Measurements from ENCODE around the gene CACNA1C.

Gene CACNA1C

GRCh38 chr12:2169489-2169888 is 116.7 kb downstream of the CACNA1C start:
- Mint-ChIP-seq H3K4me3 (no peak overlapping the region), H3K27ac (no peak overlapping the region), H3K9me3 (ENCODE audit: low read depth) (peaks cover 27% of the 10 kb centered on the region), H3K36me3 (peaks cover 5% of the 10 kb centered on the region), H3K27me3 (peaks cover 3% of the 10 kb centered on the region), H3K4me1 (ENCODE audit: low read depth) (no peaks in the 10 kb centered on the region)

- Mint-ChIP-seq H3K36me3 (peaks cover 5% of the 10 kb centered on the region), H3K4me3 (no peak overlapping the region), H3K9me3 (ENCODE audit: low read depth) (peaks cover 27% of the 10 kb centered on the region), H3K27ac (no peak overlapping the region), H3K4me1 (ENCODE audit: low read depth) (no peaks in the 10 kb centered on the region), H3K27me3 (peaks cover 3% of the 10 kb centered on the region)
These were observed 117.2 kb downstream of the CACNA1C start for GRCh38 chr12:2169940-2170339.

- H3K36me3 Mint-ChIP-seq = peaks cover 5% of the 10 kb centered on the region
- H3K9me3 Mint-ChIP-seq (ENCODE audit: low read depth) = peaks cover 27% of the 10 kb centered on the region
- H3K4me1 Mint-ChIP-seq (ENCODE audit: low read depth) = no peaks in the 10 kb centered on the region
- no peak overlapping the region for H3K4me3 Mint-ChIP-seq
- H3K27ac Mint-ChIP-seq = no peak overlapping the region
- peaks cover 3% of the 10 kb centered on the region for H3K27me3 Mint-ChIP-seq
These were observed 117.6 kb downstream of the CACNA1C start for GRCh38 chr12:2170376-2170775.

GRCh38 chr12:2171672-2172426 is 119.1 kb downstream of the CACNA1C start:
- Mint-ChIP-seq H3K4me3 (no peak overlapping the region), H3K4me1 (ENCODE audit: low read depth) (no peaks in the 10 kb centered on the region), H3K27me3 (peaks cover 4% of the 10 kb centered on the region), H3K9me3 (ENCODE audit: low read depth) (peaks cover 19% of the 10 kb centered on the region), H3K27ac (no peak overlapping the region), H3K36me3 (peaks cover 5% of the 10 kb centered on the region)

GRCh38 chr12:2172491-2173214 is 119.9 kb downstream of the CACNA1C start:
- H3K4me3 Mint-ChIP-seq = no peak overlapping the region
- H3K36me3 Mint-ChIP-seq = peaks cover 4% of the 10 kb centered on the region
- H3K9me3 Mint-ChIP-seq (ENCODE audit: low read depth) = peaks cover 11% of the 10 kb centered on the region
- no peaks in the 10 kb centered on the region for H3K4me1 Mint-ChIP-seq (ENCODE audit: low read depth)
- H3K27me3 Mint-ChIP-seq = peaks cover 4% of the 10 kb centered on the region
- no peak overlapping the region for H3K27ac Mint-ChIP-seq

GRCh38 chr12:2173971-2174370 is 121.2 kb downstream of the CACNA1C start:
- Mint-ChIP-seq H3K36me3 (no peaks in the 10 kb centered on the region), H3K27me3 (peaks cover 9% of the 10 kb centered on the region), H3K4me1 (ENCODE audit: low read depth) (no peaks in the 10 kb centered on the region), H3K27ac (no peak overlapping the region), H3K4me3 (no peak overlapping the region), H3K9me3 (ENCODE audit: low read depth) (peaks cover 3% of the 10 kb centered on the region)

- Mint-ChIP-seq H3K9me3 (ENCODE audit: low read depth) (no peaks in the 10 kb centered on the region), H3K27ac (no peak overlapping the region), H3K4me3 (no peak overlapping the region), H3K27me3 (peaks cover 9% of the 10 kb centered on the region), H3K36me3 (no peaks in the 10 kb centered on the region), H3K4me1 (ENCODE audit: low read depth) (no peaks in the 10 kb centered on the region)
These were observed 124.2 kb downstream of the CACNA1C start for GRCh38 chr12:2177003-2177402.

- peaks cover 9% of the 10 kb centered on the region for H3K27me3 Mint-ChIP-seq
- no peaks in the 10 kb centered on the region for H3K9me3 Mint-ChIP-seq (ENCODE audit: low read depth)
- no peak overlapping the region for H3K27ac Mint-ChIP-seq
- H3K4me3 Mint-ChIP-seq = no peak overlapping the region
- no peaks in the 10 kb centered on the region for H3K36me3 Mint-ChIP-seq
- no peaks in the 10 kb centered on the region for H3K4me1 Mint-ChIP-seq (ENCODE audit: low read depth)
These were observed 125.0 kb downstream of the CACNA1C start for GRCh38 chr12:2177751-2178150.

- Mint-ChIP-seq H3K27me3 (peaks cover 11% of the 10 kb centered on the region), H3K9me3 (ENCODE audit: low read depth) (no peaks in the 10 kb centered on the region), H3K36me3 (no peaks in the 10 kb centered on the region), H3K27ac (no peak overlapping the region), H3K4me1 (ENCODE audit: low read depth) (no peaks in the 10 kb centered on the region), H3K4me3 (no peak overlapping the region)
These were observed 126.3 kb downstream of the CACNA1C start for GRCh38 chr12:2179058-2179457.

GRCh38 chr12:2179953-2180736 is 127.4 kb downstream of the CACNA1C start:
- Mint-ChIP-seq H3K27ac (no peak overlapping the region), H3K4me1 (ENCODE audit: low read depth) (peaks cover 5% of the 10 kb centered on the region), H3K9me3 (ENCODE audit: low read depth) (no peaks in the 10 kb centered on the region), H3K27me3 (peaks cover 15% of the 10 kb centered on the region), H3K36me3 (no peaks in the 10 kb centered on the region), H3K4me3 (no peak overlapping the region)

GRCh38 chr12:2180737-2181082 is 127.9 kb downstream of the CACNA1C start:
- H3K4me3 Mint-ChIP-seq = no peak overlapping the region

GRCh38 chr12:2183556-2184541 is 131.1 kb downstream of the CACNA1C start:
- Mint-ChIP-seq H3K9me3 (ENCODE audit: low read depth) (no peaks in the 10 kb centered on the region), H3K4me1 (ENCODE audit: low read depth) (peaks cover 5% of the 10 kb centered on the region), H3K27ac (no peak overlapping the region), H3K4me3 (no peak overlapping the region), H3K27me3 (peaks cover 7% of the 10 kb centered on the region), H3K36me3 (no peaks in the 10 kb centered on the region)

More at GRCh38 chr12:2180737-2181082, 127.9 kb downstream of the CACNA1C start:
- Mint-ChIP-seq H3K9me3 (ENCODE audit: low read depth) (no peaks in the 10 kb centered on the region), H3K27ac (no peak overlapping the region), H3K4me1 (ENCODE audit: low read depth) (peaks cover 5% of the 10 kb centered on the region), H3K36me3 (no peaks in the 10 kb centered on the region), H3K27me3 (peaks cover 15% of the 10 kb centered on the region)

GRCh38 chr12:2185751-2186341 is 133.1 kb downstream of the CACNA1C start:
- no peaks in the 10 kb centered on the region for H3K36me3 Mint-ChIP-seq

More at GRCh38 chr12:2185751-2186341, 133.1 kb downstream of the CACNA1C start:
- Mint-ChIP-seq H3K4me3 (no peak overlapping the region), H3K4me1 (ENCODE audit: low read depth) (peaks cover 5% of the 10 kb centered on the region), H3K9me3 (ENCODE audit: low read depth) (no peaks in the 10 kb centered on the region), H3K27me3 (peaks cover 7% of the 10 kb centered on the region), H3K27ac (no peak overlapping the region)

All from activated naive CD8-positive, alpha-beta T cell (primary cell).